Thoracic aorta (tissue), 2 donors: ENCODE results near the gene TMEM150A. TPM values are rescaled to one million over a fixed set of nuclear protein-coding genes. Genes with fewer than 3 reads are reported as not detected.
"Not testable (repeated sequence)": the region's sequence is repeated elsewhere in the genome, so short reads cannot be mapped to it uniquely, and the experiment has no call there.

ENCODE experiments used
- ATAC-seq: fragments of 150-250 bp; one replicate; pipeline ENCODE4 v1.8.0; 2017; ENCODE audit warnings: low read depth; ENCODE audit not compliant: insufficient number of reproducible peaks, low FRiP score
- DNase-seq: peaks from one replicate; pipeline ENCODE4 v3.0.0-alpha.2; 2020; ENCODE audit warnings: low spot score
- H3K27ac ChIP-seq, 2 donors: fragments of 200-600 bp; sonication (generic); 1 replicate in 1 of 2; 2 replicates in 1 of 2; pipeline ENCODE4 v1.5.1; 2016; ENCODE audit warnings: mild to moderate bottlenecking in 2 of 2, moderate library complexity in 2 of 2
- H3K27me3 ChIP-seq: fragments of 200-600 bp; sonication (generic); replicated peaks from 2 replicates; pipeline ENCODE4 v1.6.0; 2016; ENCODE audit warnings: mild to moderate bottlenecking; ENCODE audit not compliant: insufficient read depth
- H3K36me3 ChIP-seq: fragments of 200-600 bp; sonication (generic); one replicate; pipeline ENCODE4 v1.5.1; 2016
- H3K4me1 ChIP-seq, 2 donors: fragments of 200-600 bp; sonication (generic); 1 replicate in 1 of 2; 2 replicates in 1 of 2; pipeline versions ENCODE4 v1.5.1 to v1.6.0; 2016; ENCODE audit warnings: low read depth in 2 of 2, mild to moderate bottlenecking in 1 of 2; ENCODE audit not compliant: control insufficient read depth in 1 of 2
- H3K4me3 ChIP-seq: fragments of 200-600 bp; sonication (generic); 2 replicates; pipeline ENCODE4 v1.5.1; 2016; ENCODE audit warnings: mild to moderate bottlenecking
- H3K9me3 ChIP-seq: fragments of 200-600 bp; sonication (generic); 2 replicates; pipeline ENCODE4 v1.5.1; 2016
- total RNA-seq, 2 donors: library from RNA; depleted of rRNA; stranded (reverse); fragments of >200 nt; gene quantifications; one replicate each; pipeline versions ENCODE4 v1.1.0 to v1.2.3, GENCODE V29; 2016
- TF ChIP-seq, protein P1 (sequence below): fragments of 200-600 bp; sonication (generic); IDR thresholded peaks from one replicate; pipeline ENCODE4 v1.5.1; 2019; ENCODE audit warnings: antibody characterized with exemption

Gene TMEM150A
- total RNA-seq, 2 donors from 2014 or later: 25.7 to 26.3 TPM

GRCh38 chr2:85596486-85597143 is 5.9 kb downstream of the TMEM150A start:
- Histone ChIP-seq H3K4me1 (peaks cover 20 to 49% of the 10 kb centered on the region in 2 donors), H3K4me3 (peak overlapping the region; percentile 81), H3K27ac (peak overlapping the region; percentile 85 to 94), H3K9me3 (no peaks in the 10 kb centered on the region), H3K36me3 (peaks cover 15% of the 10 kb centered on the region), H3K27me3 (no peaks in the 10 kb centered on the region)
- TF ChIP-seq, protein P1, sequence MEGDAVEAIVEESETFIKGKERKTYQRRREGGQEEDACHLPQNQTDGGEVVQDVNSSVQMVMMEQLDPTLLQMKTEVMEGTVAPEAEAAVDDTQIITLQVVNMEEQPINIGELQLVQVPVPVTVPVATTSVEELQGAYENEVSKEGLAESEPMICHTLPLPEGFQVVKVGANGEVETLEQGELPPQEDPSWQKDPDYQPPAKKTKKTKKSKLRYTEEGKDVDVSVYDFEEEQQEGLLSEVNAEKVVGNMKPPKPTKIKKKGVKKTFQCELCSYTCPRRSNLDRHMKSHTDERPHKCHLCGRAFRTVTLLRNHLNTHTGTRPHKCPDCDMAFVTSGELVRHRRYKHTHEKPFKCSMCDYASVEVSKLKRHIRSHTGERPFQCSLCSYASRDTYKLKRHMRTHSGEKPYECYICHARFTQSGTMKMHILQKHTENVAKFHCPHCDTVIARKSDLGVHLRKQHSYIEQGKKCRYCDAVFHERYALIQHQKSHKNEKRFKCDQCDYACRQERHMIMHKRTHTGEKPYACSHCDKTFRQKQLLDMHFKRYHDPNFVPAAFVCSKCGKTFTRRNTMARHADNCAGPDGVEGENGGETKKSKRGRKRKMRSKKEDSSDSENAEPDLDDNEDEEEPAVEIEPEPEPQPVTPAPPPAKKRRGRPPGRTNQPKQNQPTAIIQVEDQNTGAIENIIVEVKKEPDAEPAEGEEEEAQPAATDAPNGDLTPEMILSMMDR: no peak
- ATAC-seq (no peak), DNase-seq (no peak)

GRCh38 chr2:85596026-85596333 is 6.5 kb downstream of the TMEM150A start:
- H3K4me3 ChIP-seq: peak overlapping the region; percentile 81
- ATAC-seq (no peak), DNase-seq (no peak)
- peaks cover 15% of the 10 kb centered on the region for H3K36me3 ChIP-seq
- H3K9me3 ChIP-seq: no peaks in the 10 kb centered on the region
- H3K27ac ChIP-seq: peak overlapping the region; percentile 85 to 94
- TF ChIP-seq, protein P1: no peak
- H3K27me3 ChIP-seq: no peaks in the 10 kb centered on the region
- peaks cover 22 to 49% of the 10 kb centered on the region in 2 donors for H3K4me1 ChIP-seq

- Histone ChIP-seq H3K27ac (peak within 1 kb of the TSS; percentile 85 to 94), H3K9me3 (no peaks in the 10 kb centered on the region), H3K36me3 (peaks cover 15% of the 10 kb centered on the region), H3K27me3 (no peaks in the 10 kb centered on the region), H3K4me3 (peak within 1 kb of the TSS; percentile 81), H3K4me1 (peaks cover 27 to 50% of the 10 kb centered on the region in 2 donors)
- TF ChIP-seq, protein P1: no peak
- peak; percentile 99 for ATAC-seq
- DNase-seq: peak; percentile 96
These were observed 7.0 kb downstream of the TMEM150A start, which contains the start of gene RNF181 for GRCh38 chr2:85595301-85596025. TSS of gene RNF181 (plus strand) at chr2:85595745. CDS start at chr2:85595764, 19 bp downstream.

DNA sequence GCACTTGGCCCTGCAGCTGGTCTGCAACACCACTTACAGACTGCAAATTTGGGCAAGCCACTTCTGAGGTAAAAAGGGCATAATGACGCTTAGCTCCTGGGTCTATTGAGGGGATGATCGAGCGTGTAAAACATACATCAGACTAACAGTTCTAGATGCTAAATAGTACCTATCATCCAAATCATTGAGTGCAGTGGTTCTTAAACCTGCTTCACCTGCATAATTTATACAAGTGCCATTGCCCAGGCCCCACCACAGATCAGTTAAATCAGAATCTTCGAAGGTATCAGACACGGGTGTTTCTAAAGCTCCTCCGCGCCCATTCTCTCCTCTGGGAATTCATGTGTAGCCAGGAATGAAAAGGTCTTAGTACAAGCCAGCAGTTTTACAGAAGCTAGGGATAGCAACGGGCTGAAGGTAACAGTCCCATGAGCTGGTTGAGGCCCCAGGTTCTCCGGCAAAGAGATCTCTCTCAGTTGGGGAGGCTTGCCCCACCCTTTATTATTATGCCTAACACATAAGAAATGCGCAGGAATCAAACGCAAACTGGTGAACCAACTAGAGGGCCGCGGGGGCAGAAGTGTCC is 7.7 kb downstream of the TMEM150A start:
- Histone ChIP-seq H3K9me3 (no peaks in the 10 kb centered on the region), H3K27ac (peak overlapping the region; percentile 78 to 85), H3K4me1 (peaks cover 34 to 57% of the 10 kb centered on the region in 2 donors), H3K36me3 (peaks cover 15% of the 10 kb centered on the region), H3K4me3 (peak overlapping the region; percentile 81), H3K27me3 (no peaks in the 10 kb centered on the region)
- TF ChIP-seq, protein P1: no peak
- DNase-seq: no peak
- ATAC-seq: no peak

- Histone ChIP-seq H3K4me1 (peaks cover 52 to 75% of the 10 kb centered on the region in 2 donors), H3K27ac (no peak overlapping the region), H3K36me3 (peaks cover 5% of the 10 kb centered on the region), H3K9me3 (no peaks in the 10 kb centered on the region), H3K27me3 (no peaks in the 10 kb centered on the region), H3K4me3 (no peak overlapping the region)
- DNase-seq (no peak), ATAC-seq (no peak)
- TF ChIP-seq, protein P1: no peak
These were observed 9.5 kb downstream of the TMEM150A start for GRCh38 chr2:85593023-85593422.

- ATAC-seq, DNase-seq, H3K27me3 ChIP-seq, H3K36me3 ChIP-seq, H3K4me3 ChIP-seq, H3K9me3 ChIP-seq: not testable (repeated sequence)
- Histone ChIP-seq H3K27ac (peak overlapping the region; percentile 14 to 80), H3K4me1 (peaks cover 54 to 79% of the 10 kb centered on the region in 2 donors)
These were observed 10.2 kb downstream of the TMEM150A start for GRCh38 chr2:85592299-85592698.
